ENCODE measurements around the gene FHIP2A.
"Not testable (repeated sequence)": the region's sequence is repeated elsewhere in the genome, so short reads cannot be mapped to it uniquely, and the experiment has no call there.

FHIP2A gene

GRCh38 chr10:114855776-114856543 is 34.4 kb downstream of the FHIP2A start:
- TF ChIP-seq EZH2 (IDR thresholded peaks at IDR 0.05; ENCODE audit: borderline replicate concordance, low read length) (no peak), CTCF (IDR thresholded peaks at IDR 0.05; ENCODE audit: low read length) (no peak)
- H4K20me1 ChIP-seq (ENCODE audit: insufficient read depth, low read length) = no peaks in the 10 kb centered on the region
- H3K4me1 ChIP-seq (ENCODE audit: insufficient read depth, low read length, severe bottlenecking) = no peaks in the 10 kb centered on the region
- H3F3A ChIP-seq (ENCODE audit: insufficient read depth, low read length) = no peaks in the 10 kb centered on the region
- H3K9ac ChIP-seq (ENCODE audit: low read length) = no peak overlapping the region
- no peaks in the 10 kb centered on the region for H3K9me2 ChIP-seq (ENCODE audit: low read depth, low read length)
- H3K27ac ChIP-seq (ENCODE audit: low read depth, low read length, poor library complexity, severe bottlenecking) = no peak overlapping the region
- no peaks in the 10 kb centered on the region for H3K9me3 ChIP-seq (ENCODE audit: low read length)
- H3K79me2 ChIP-seq (ENCODE audit: insufficient read depth, low read length) = no peaks in the 10 kb centered on the region
- H3K4me3 ChIP-seq (ENCODE audit: low read depth, low read length, poor library complexity, severe bottlenecking) = no peak overlapping the region
- no peaks in the 10 kb centered on the region for H3K27me3 ChIP-seq (ENCODE audit: insufficient read depth, low read length)
- no peak overlapping the region for H3K4me2 ChIP-seq (ENCODE audit: low read length)
- H3K36me3 ChIP-seq (ENCODE audit: insufficient read depth, low read length) = peaks cover 7% of the 10 kb centered on the region; the same call in 1 of the 2 replicates
- no peak overlapping the region for H2AFZ ChIP-seq (ENCODE audit: low read length)

GRCh38 chr10:114856544-114857287 is 35.1 kb downstream of the FHIP2A start:
- Histone ChIP-seq H3K4me2 (ENCODE audit: low read length) (no peak overlapping the region), H3K4me3 (ENCODE audit: low read depth, low read length, poor library complexity, severe bottlenecking) (no peak overlapping the region)

GRCh38 chr10:114857288-114857565 is 35.6 kb downstream of the FHIP2A start:
- H3K4me2 ChIP-seq (ENCODE audit: low read length); H3K9me2 ChIP-seq (ENCODE audit: low read depth, low read length); H3K9me3 ChIP-seq (ENCODE audit: low read length); H3K27ac ChIP-seq (ENCODE audit: low read depth, low read length, poor library complexity, severe bottlenecking); H3K79me2 ChIP-seq (ENCODE audit: insufficient read depth, low read length); H3K4me1 ChIP-seq (ENCODE audit: insufficient read depth, low read length, severe bottlenecking); H3K4me3 ChIP-seq (ENCODE audit: low read depth, low read length, poor library complexity, severe bottlenecking); H3F3A ChIP-seq (ENCODE audit: insufficient read depth, low read length); H3K27me3 ChIP-seq (ENCODE audit: insufficient read depth, low read length); H3K9ac ChIP-seq (ENCODE audit: low read length); H2AFZ ChIP-seq (ENCODE audit: low read length); H4K20me1 ChIP-seq (ENCODE audit: insufficient read depth, low read length): not testable (repeated sequence)
- H3K36me3 ChIP-seq (ENCODE audit: insufficient read depth, low read length) = peaks cover 15% of the 10 kb centered on the region; the same call in 1 of the 2 replicates

More at GRCh38 chr10:114856544-114857287, 35.1 kb downstream of the FHIP2A start:
- TF ChIP-seq EZH2 (IDR thresholded peaks at IDR 0.05; ENCODE audit: borderline replicate concordance, low read length) (no peak), CTCF (IDR thresholded peaks at IDR 0.05; ENCODE audit: low read length) (no peak)
- H4K20me1 ChIP-seq (ENCODE audit: insufficient read depth, low read length) = no peaks in the 10 kb centered on the region
- no peak overlapping the region for H3K9ac ChIP-seq (ENCODE audit: low read length)
- H3K9me3 ChIP-seq (ENCODE audit: low read length) = no peaks in the 10 kb centered on the region
- no peaks in the 10 kb centered on the region for H3K4me1 ChIP-seq (ENCODE audit: insufficient read depth, low read length, severe bottlenecking)
- no peaks in the 10 kb centered on the region for H3K79me2 ChIP-seq (ENCODE audit: insufficient read depth, low read length)
- no peaks in the 10 kb centered on the region for H3F3A ChIP-seq (ENCODE audit: insufficient read depth, low read length)
- H2AFZ ChIP-seq (ENCODE audit: low read length) = no peak overlapping the region
- peaks cover 14% of the 10 kb centered on the region; the same call in 1 of the 2 replicates for H3K36me3 ChIP-seq (ENCODE audit: insufficient read depth, low read length)
- H3K27me3 ChIP-seq (ENCODE audit: insufficient read depth, low read length) = no peaks in the 10 kb centered on the region
- H3K27ac ChIP-seq (ENCODE audit: low read depth, low read length, poor library complexity, severe bottlenecking) = no peak overlapping the region
- no peaks in the 10 kb centered on the region for H3K9me2 ChIP-seq (ENCODE audit: low read depth, low read length)
